ENCODE results near the gene KDM4C.
A peak's percentile ranks its signal among the peaks of the same experiment; 100 is the strongest.

KDM4C gene

GRCh38 chr9:7042124-7042523, 284.4 kb downstream of the KDM4C start:
- DNase-seq (ENCODE audit: low spot score), result no peak

- DNase-seq (ENCODE audit: low spot score), result no peak
Observed at GRCh38 chr9:7045361-7045760, 287.6 kb downstream of the KDM4C start.

- DNase-seq (ENCODE audit: low spot score), result no peak
Observed at GRCh38 chr9:7051711-7052110, 293.9 kb downstream of the KDM4C start.

GRCh38 chr9:7053903-7054302, 296.1 kb downstream of the KDM4C start:
- DNase-seq (ENCODE audit: low spot score), result no peak

GRCh38 chr9:7055171-7055903, 297.6 kb downstream of the KDM4C start:
- no peak for DNase-seq (ENCODE audit: low spot score)

GRCh38 chr9:7056254-7056653, 298.5 kb downstream of the KDM4C start:
- DNase-seq (ENCODE audit: low spot score), result no peak

- DNase-seq (ENCODE audit: low spot score), result no peak
Observed at GRCh38 chr9:7058473-7058872, 300.7 kb downstream of the KDM4C start.

GRCh38 chr9:7067169-7067568, 309.4 kb downstream of the KDM4C start:
- no peak for DNase-seq (ENCODE audit: low spot score)

GRCh38 chr9:7071916-7072315, 314.1 kb downstream of the KDM4C start:
- DNase-seq (ENCODE audit: low spot score), result no peak

- DNase-seq (ENCODE audit: low spot score), result no peak
Observed at GRCh38 chr9:7073706-7074105, 315.9 kb downstream of the KDM4C start.

- no peak for DNase-seq (ENCODE audit: low spot score)
Observed at GRCh38 chr9:7075154-7075553, 317.4 kb downstream of the KDM4C start.

- no peak for DNase-seq (ENCODE audit: low spot score)
Observed at GRCh38 chr9:7079051-7079450, 321.3 kb downstream of the KDM4C start.

- no peak for DNase-seq (ENCODE audit: low spot score)
Observed at GRCh38 chr9:7081065-7081600, 323.4 kb downstream of the KDM4C start.

GRCh38 chr9:7083192-7083591, 325.4 kb downstream of the KDM4C start:
- no peak for DNase-seq (ENCODE audit: low spot score)

GRCh38 chr9:7085357-7085756, 327.6 kb downstream of the KDM4C start:
- no peak for DNase-seq (ENCODE audit: low spot score)

- no peak for DNase-seq (ENCODE audit: low spot score)
Observed at GRCh38 chr9:7086389-7086788, 328.6 kb downstream of the KDM4C start.

- no peak for DNase-seq (ENCODE audit: low spot score)
Observed at GRCh38 chr9:7088611-7089010, 330.8 kb downstream of the KDM4C start.

GRCh38 chr9:7089406-7090193, 331.8 kb downstream of the KDM4C start:
- no peak for DNase-seq (ENCODE audit: low spot score)

GRCh38 chr9:7093040-7093439, 335.3 kb downstream of the KDM4C start:
- DNase-seq (ENCODE audit: low spot score), result no peak

- peak; percentile 60 for DNase-seq (ENCODE audit: low spot score)
Observed at GRCh38 chr9:7094052-7094451, 336.3 kb downstream of the KDM4C start.

GRCh38 chr9:7094576-7094975, 336.8 kb downstream of the KDM4C start:
- no peak for DNase-seq (ENCODE audit: low spot score)

- no peak for DNase-seq (ENCODE audit: low spot score)
Observed at GRCh38 chr9:7095058-7095457, 337.3 kb downstream of the KDM4C start.

- DNase-seq (ENCODE audit: low spot score), result no peak
Observed at GRCh38 chr9:7097040-7097715, 339.4 kb downstream of the KDM4C start.

Measured in kidney capillary endothelial cell (primary cell).